Measurements from ENCODE around the gene NRP1.

The NRP1 gene

GRCh38 chr10:33358016-33358415 is 23.5 kb upstream of the NRP1 start:
- no peak for DNase-seq
- Histone ChIP-seq H3K4me3 (no peak overlapping the region), H3K4me1 (no peaks in the 10 kb centered on the region), H3K36me3 (no peaks in the 10 kb centered on the region), H3K27ac (no peak overlapping the region), H3K27me3 (no peaks in the 10 kb centered on the region), H3K9me3 (no peaks in the 10 kb centered on the region)
- TF ChIP-seq CTCF (IDR thresholded peaks at IDR 0.05) = no peak
- intact Hi-C loops (cut with DNase I; ENCODE audit: low total_unique reads) = no loop called here

- Histone ChIP-seq H3K36me3 (no peaks in the 10 kb centered on the region), H3K4me3 (no peak overlapping the region), H3K27me3 (no peaks in the 10 kb centered on the region), H3K9me3 (no peaks in the 10 kb centered on the region), H3K27ac (no peak overlapping the region), H3K4me1 (no peaks in the 10 kb centered on the region)
- TF ChIP-seq CTCF (IDR thresholded peaks at IDR 0.05) = no peak
- intact Hi-C loops (cut with DNase I; ENCODE audit: low total_unique reads) = no loop called here
- DNase-seq = peak in 1 of 2 donors; percentile 28
Observed at GRCh38 chr10:33355274-33355673, 20.8 kb upstream of the NRP1 start.

GRCh38 chr10:33353853-33354252 is 19.4 kb upstream of the NRP1 start:
- Histone ChIP-seq H3K4me1 (no peaks in the 10 kb centered on the region), H3K9me3 (no peaks in the 10 kb centered on the region), H3K4me3 (no peak overlapping the region), H3K27ac (no peak overlapping the region), H3K27me3 (no peaks in the 10 kb centered on the region), H3K36me3 (no peaks in the 10 kb centered on the region)
- TF ChIP-seq CTCF (IDR thresholded peaks at IDR 0.05) = no peak
- intact Hi-C loops (cut with DNase I; ENCODE audit: low total_unique reads) = no loop called here
- no peak for DNase-seq

GRCh38 chr10:33353334-33353733 is 18.9 kb upstream of the NRP1 start:
- Histone ChIP-seq H3K27me3 (no peaks in the 10 kb centered on the region), H3K4me3 (no peak overlapping the region), H3K4me1 (no peaks in the 10 kb centered on the region), H3K36me3 (no peaks in the 10 kb centered on the region), H3K27ac (no peak overlapping the region), H3K9me3 (no peaks in the 10 kb centered on the region)
- no peak for DNase-seq
- intact Hi-C loops (cut with DNase I; ENCODE audit: low total_unique reads) = no loop called here
- TF ChIP-seq CTCF (IDR thresholded peaks at IDR 0.05) = no peak

GRCh38 chr10:33352615-33353014 is 18.1 kb upstream of the NRP1 start:
- no peak for TF ChIP-seq CTCF (IDR thresholded peaks at IDR 0.05)
- Histone ChIP-seq H3K36me3 (no peaks in the 10 kb centered on the region), H3K4me3 (no peak overlapping the region), H3K4me1 (no peaks in the 10 kb centered on the region), H3K27ac (no peak overlapping the region), H3K9me3 (no peaks in the 10 kb centered on the region), H3K27me3 (no peaks in the 10 kb centered on the region)
- intact Hi-C loops (cut with DNase I; ENCODE audit: low total_unique reads) = no loop called here
- DNase-seq = no peak

- no peak for DNase-seq
- no peak for TF ChIP-seq CTCF (IDR thresholded peaks at IDR 0.05)
- H3K4me1 ChIP-seq = no peaks in the 10 kb centered on the region
- intact Hi-C loops (cut with DNase I; ENCODE audit: low total_unique reads) = no loop called here
- H3K27me3 ChIP-seq = no peaks in the 10 kb centered on the region
- H3K36me3 ChIP-seq = no peaks in the 10 kb centered on the region
- no peak overlapping the region for H3K27ac ChIP-seq
- no peaks in the 10 kb centered on the region for H3K9me3 ChIP-seq
- no peak overlapping the region for H3K4me3 ChIP-seq
Observed at GRCh38 chr10:33352175-33352574, 17.7 kb upstream of the NRP1 start.
